Activated CD8-positive, alpha-beta memory T cell treated with anti-CD3 and anti-CD28 coated beads, Interleukin-2, amount 50 U/mL, for 1 hour (primary cell): ENCODE data around the gene COL19A1.
"Not testable (repeated sequence)": the region's sequence is repeated elsewhere in the genome, so short reads cannot be mapped to it uniquely, and the experiment has no call there.

Experiments used
- DNase-seq: peaks from one replicate; pipeline ENCODE4 v3.0.0-alpha.2; 2020; ENCODE audit errors: extremely low read depth

Gene COL19A1

DNA sequence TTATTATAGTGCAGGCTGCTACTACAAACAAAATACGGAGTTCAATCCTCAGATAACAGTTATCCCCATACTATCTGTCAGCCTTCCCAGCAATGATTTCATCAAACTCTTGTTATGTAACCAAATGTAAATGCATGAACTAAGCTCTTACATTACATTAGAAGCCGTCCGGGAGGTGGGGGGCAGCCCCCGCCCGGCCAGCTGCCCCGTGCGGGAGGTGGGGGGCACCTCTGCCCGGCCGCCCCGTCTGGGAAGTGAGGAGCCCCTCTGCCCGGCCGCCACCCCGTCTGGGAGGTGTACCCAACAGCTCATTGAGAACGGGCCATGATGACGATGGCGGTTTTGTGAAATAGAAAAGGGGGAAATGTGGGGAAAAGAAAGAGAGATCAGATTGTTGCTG is 99.6 kb downstream of the COL19A1 start:
- DNase-seq: not testable (repeated sequence)

DNA sequence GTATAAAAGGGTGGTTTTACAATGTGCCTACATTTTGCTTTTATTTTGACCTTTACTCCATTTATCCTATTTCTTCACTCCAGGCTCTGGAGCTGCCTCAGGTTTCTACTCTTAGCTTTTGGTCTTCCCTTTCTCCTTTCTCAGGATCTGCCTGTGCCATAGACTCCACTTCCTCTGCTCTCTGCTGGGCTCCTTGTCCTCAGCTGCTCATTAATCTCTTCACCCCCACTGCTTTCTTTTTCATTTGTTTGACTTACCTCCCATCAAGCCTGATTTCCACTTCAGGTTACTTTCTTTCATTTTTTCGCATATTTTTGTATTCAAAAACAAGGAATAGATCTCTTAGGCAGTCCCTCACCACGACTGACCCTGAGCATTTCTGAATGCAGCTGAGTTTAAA is 106.8 kb downstream of the COL19A1 start:
- DNase-seq: no peak

GRCh38 chr6:69973763-69974162 is 107.4 kb downstream of the COL19A1 start:
- DNase-seq: no peak

DNA sequence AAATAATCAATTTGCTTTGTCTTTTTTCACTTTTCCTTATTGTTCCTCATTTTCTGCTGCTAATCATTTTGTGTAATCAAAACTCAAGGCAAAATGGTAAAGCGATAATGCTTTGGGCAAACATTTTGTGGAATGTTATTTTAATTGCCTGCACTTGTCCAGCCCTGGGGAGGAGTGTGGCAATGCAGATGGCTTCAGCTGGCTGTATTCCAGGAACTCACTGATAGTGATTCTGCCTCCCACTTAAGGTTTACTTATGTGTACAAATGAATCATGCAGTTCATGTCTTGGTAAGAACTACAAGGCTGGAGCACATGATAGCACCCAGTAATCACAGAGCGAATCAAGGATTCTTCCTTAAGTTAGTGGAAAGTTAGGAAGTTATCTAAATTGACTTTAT is 107.8 kb downstream of the COL19A1 start:
- DNase-seq: no peak

DNA sequence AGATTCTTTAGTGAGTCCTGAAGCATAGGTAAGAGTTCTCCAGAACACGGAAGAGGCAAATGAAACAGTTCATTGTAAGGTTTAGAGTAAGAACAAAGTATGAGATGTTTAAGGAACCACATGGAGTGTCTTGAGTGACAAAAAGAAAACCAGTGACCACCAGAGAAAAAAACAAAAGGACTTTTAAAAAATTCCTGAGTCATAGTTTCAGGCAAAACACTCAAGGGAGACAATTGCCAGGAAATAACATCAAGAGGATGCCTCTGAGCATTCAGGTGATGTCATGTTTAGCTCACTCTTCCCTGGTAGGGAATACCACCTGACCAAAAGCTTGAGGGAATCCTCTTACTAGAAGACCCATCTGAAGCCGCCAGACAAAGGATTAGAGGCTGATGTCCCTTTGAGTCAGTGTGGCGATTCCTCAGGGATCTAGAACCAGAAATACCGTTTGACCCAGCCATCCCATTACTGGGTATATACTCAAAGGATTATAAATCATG is 110.3 kb downstream of the COL19A1 start:
- no peak for DNase-seq

- DNase-seq: no peak
Observed at GRCh38 chr6:69980624-69981023, 114.3 kb downstream of the COL19A1 start.

- DNase-seq: no peak
Observed at GRCh38 chr6:69984506-69984905, 118.2 kb downstream of the COL19A1 start.

DNA sequence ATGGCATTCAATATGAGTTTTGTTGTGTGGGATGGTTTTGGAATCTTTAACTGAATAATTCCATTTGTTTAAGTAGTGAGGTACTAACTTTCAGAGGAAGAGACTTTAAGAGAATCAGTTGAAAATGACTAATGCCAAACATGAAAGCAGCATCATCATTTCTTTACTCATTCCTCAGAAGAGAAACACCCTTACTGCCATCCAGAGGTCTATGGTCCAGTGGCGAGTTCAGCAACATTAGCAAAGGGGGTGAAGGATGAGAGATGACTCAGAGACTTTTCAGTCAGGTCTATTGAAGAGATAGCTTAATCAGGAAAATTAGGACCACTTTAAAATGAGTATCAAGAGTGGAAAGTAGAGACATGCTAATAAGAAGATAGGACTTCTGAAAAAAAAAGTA is 118.8 kb downstream of the COL19A1 start:
- DNase-seq: no peak

DNA sequence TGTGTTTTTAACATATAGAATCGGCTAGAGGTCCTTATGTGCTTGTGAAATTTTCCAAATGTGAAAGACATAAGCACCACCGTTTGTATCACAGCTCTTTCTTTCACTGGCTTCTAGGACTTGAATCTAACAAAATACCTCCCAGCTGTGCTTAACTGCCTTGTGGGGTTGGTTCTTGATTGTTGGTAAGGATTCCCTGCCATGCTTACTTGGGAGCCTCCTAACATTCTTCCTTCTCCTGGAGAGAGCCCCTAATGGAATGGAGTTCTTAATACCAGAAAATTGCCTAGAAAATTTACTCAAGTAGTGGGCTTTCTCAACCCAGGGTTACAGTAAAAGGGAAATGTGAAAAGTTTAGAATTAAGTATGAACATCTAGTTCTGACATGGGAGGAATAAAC is 121.2 kb downstream of the COL19A1 start:
- DNase-seq: no peak

DNA sequence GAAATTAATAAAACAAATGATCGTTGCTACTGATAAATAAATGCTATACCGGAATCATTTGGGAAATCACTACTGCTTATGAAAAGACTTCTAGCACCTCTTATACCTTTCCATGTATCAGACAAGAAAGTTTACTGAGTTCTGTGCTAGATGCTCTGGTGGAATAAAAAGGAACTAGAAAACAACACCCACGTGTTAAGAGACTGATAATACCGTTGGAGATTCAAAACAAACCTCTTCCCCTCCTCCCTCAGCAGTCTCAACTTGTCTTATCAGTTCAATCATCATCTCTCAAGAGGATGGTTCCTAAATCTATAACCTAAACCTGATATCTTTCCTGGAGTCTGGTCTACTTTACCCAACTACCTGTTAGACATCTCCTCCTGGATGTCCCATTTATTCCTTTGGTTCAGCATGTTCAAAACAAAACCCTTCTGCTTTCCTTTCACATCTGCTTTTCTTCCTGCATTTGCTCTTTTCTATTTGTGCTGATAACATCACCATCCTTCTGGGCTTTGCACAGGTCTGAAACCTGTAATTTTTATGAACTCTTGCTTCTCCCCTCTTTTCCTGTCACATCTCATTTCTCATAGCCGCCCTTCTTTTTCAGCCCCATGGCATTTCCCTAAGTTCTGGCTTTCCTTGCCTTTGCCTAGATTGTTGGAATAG is 122.2 kb downstream of the COL19A1 start:
- DNase-seq: no peak

DNA sequence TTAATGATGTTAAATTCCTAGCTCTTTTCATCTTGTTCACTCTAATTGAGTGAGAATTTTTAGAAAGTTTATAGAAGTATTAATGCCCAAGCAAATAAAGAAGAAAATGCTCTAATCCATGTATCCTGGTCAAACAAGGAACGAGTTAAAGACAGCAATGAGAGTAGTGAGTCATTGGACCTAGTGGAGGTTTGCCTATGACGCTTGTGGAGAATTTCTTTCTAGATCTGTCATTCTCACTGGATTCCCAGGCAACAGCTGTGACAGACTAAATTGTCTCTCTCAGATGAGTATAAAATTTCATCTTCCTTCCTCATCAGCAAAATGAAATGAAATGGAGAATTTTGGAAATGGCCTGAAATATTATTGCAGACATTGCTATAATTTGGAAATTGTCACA is 127.9 kb downstream of the COL19A1 start:
- no peak for DNase-seq

DNA sequence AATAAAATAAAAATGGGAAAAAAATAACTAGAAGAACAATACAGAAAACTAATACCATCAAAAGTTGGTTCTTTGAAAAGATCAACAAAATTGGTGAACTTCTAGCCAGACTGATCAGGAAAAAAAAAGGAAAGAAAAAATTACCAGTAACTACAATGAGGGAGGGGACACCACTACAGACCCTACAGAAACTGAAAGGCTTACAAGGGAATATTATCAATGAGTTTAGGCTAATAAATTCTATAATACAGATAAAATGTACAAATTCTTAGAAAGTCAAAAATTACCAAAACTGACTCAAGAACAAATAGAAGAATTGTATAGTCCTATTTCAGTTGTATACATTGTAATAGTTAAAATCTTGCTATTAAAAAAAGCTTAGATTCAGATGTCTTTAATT is 141.8 kb downstream of the COL19A1 start:
- no peak for DNase-seq

DNA sequence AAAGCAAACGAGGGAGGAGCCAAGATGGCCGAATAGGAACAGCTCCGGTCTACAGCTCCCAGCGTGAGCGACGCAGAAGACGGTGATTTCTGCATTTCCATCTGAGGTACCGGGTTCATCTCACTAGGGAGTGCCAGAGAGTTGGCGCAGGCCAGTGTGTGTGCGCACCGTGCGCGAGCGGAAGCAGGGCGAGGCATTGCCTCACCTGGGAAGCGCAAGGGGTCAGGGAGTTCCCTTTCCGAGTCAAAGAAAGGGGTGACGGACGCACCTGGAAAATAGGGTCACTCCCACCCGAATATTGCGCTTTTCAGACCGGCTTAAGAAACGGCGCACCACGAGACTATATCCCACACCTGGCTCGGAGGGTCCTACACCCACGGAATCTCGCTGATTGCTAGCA is 144.0 kb downstream of the COL19A1 start:
- DNase-seq: not testable (repeated sequence)

DNA sequence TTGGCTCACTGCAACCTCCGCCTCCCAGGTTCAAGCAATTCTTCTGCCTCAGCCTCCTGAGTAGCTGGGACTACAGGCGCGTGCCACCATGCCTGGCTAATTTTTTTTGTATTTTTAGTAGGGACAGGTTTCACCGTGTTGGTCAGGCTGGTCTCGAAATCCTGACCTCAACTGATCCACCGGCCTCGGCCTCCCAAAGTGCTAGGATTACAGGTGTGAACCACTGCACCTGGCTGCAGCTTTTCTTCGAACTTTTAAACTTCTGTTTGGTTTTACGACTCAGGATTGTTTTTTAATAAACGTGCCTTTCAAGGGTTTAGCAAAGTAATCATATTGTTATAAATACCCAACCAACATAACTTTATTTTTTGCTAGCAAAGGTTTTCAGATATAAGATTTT is 156.8 kb downstream of the COL19A1 start:
- not testable (repeated sequence) for DNase-seq

GRCh38 chr6:70028246-70028645 is 161.9 kb downstream of the COL19A1 start:
- DNase-seq: no peak

DNA sequence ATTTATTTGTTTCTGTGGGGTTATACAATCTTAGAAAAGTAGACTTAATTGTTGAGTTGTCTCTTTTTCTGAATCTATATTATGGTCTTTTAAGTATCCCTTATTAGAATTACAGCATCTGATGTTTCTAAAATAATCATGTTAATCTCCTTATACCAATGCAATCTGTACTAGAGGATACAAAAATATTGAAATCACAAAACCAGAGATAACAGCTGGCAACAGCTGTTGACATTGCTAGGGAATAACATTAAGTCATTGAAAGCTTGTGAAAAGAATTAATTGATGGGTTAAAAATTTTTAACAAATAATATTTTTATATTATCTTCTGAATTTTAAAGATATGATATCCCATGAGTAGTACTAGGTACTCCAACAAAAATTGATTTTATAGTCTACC is 162.6 kb downstream of the COL19A1 start:
- no peak for DNase-seq

DNA sequence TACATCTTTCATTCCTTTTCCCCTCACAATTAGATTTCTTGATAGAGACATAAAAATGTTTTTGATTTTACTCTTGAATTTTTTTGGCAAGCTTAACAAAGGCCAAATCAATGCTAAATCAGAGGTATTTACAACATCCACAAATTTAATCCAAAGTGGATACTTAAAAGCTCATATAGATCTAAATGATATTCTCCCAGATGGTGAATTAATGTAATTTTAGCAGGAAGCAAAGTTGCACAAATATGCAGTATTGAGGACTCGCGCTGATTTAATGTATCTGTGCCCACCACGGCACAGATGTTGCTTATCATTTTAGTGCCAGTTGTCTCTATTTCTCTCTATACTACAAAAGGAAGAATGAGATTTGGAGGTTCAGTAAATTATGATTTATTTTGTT is 167.4 kb downstream of the COL19A1 start:
- DNase-seq: no peak

DNA sequence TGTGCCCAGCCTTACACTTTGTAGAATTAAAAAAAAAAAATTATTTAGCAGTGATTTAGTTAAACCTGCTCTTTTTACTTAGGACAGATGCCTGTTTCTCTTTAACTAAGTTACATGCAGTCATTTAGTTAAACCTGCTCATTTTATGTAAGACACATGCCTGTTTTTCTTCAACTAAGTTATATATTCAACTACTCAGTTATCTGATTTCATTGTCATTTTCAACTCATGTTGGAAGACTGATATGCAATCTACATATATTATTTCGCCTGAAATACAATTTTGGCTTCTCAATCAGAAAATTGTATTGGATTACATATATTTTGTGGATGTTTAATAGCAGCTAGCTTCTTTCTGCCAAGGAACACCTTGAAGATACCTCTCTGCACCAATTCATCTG is 171.1 kb downstream of the COL19A1 start:
- DNase-seq: no peak

- no peak for DNase-seq
Observed at GRCh38 chr6:70040766-70041165, 174.4 kb downstream of the COL19A1 start.

DNA sequence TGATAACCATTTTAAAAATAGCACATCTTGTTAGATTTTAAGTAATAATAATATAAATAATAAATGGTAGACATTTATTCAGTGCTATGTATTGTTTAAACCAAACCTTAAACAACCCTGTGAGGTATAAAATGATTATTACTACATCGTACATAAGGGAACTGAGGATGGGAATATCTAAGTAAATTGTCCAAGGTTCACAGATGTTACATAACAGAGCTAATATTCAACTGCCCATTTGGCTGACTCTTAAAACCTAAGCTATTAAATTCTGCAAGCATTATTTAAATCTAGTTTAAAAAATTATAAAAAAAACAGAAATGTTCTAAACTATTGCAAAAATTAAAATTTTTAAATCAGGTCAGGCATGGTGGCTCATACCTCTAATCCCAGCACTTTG is 175.1 kb downstream of the COL19A1 start:
- no peak for DNase-seq

GRCh38 chr6:70045413-70045812 is 179.1 kb downstream of the COL19A1 start:
- no peak for DNase-seq

GRCh38 chr6:70051197-70052124 is 185.1 kb downstream of the COL19A1 start:
- no peak for DNase-seq
